Pulmonary artery endothelial cell (primary cell): ENCODE results near the gene NTMT1. TPM values are rescaled to one million over a fixed set of nuclear protein-coding genes. Genes with fewer than 3 reads are reported as not detected.
A peak's percentile ranks its signal among the peaks of the same experiment; 100 is the strongest.
"Not testable (repeated sequence)": the region's sequence is repeated elsewhere in the genome, so short reads cannot be mapped to it uniquely, and the experiment has no call there.

ENCODE experiments used
- DNase-seq: peaks from one replicate; pipeline ENCODE4 v3.0.0-alpha.2; 2011; ENCODE audit warnings: low read depth, low spot score
- total RNA-seq: library from RNA; depleted of rRNA; stranded (reverse); fragments of >200 nt; gene quantifications from 2 replicates; pipeline ENCODE4 v1.2.3, GENCODE V29; 2014

Gene NTMT1
- total RNA-seq, 1 donor from 2014 or later, result 44.7 TPM

- no peak for DNase-seq
Measured at GRCh38 chr9:129635099-129636065, 9.4 kb downstream of the NTMT1 start.

- not testable (repeated sequence) for DNase-seq
Measured at GRCh38 chr9:129636343-129636742, 10.4 kb downstream of the NTMT1 start.

- no peak for DNase-seq
Measured at GRCh38 chr9:129637102-129637501, 11.1 kb downstream of the NTMT1 start.

- no peak for DNase-seq
Measured at GRCh38 chr9:129637673-129638439, 11.9 kb downstream of the NTMT1 start.

GRCh38 chr9:129639034-129639630, 13.2 kb downstream of the NTMT1 start:
- DNase-seq, result no peak

- no peak for DNase-seq
Measured at GRCh38 chr9:129639756-129640085, 13.8 kb downstream of the NTMT1 start.

- DNase-seq, result no peak
Measured at GRCh38 chr9:129640086-129640870, 14.3 kb downstream of the NTMT1 start.

GRCh38 chr9:129640871-129641749, 15.1 kb downstream of the NTMT1 start:
- no peak for DNase-seq

- DNase-seq, result peak; percentile 88
Measured at GRCh38 chr9:129641750-129642585, 16.0 kb downstream of the NTMT1 start, which contains the start of gene ASB6. TSS of gene ASB6 (minus strand) at chr9:129642151. CDS start at chr9:129641999, 152 bp downstream.

GRCh38 chr9:129643706-129644105, 17.7 kb downstream of the NTMT1 start:
- DNase-seq, result no peak

- DNase-seq, result no peak
Measured at GRCh38 chr9:129644365-129644764, 18.4 kb downstream of the NTMT1 start.

- no peak for DNase-seq
Measured at GRCh38 chr9:129644902-129645301, 18.9 kb downstream of the NTMT1 start.

- no peak for DNase-seq
Measured at GRCh38 chr9:129646252-129646651, 20.3 kb downstream of the NTMT1 start.

- DNase-seq, result no peak
Measured at GRCh38 chr9:129646654-129647053, 20.7 kb downstream of the NTMT1 start.

GRCh38 chr9:129647635-129648034, 21.7 kb downstream of the NTMT1 start:
- DNase-seq, result no peak

GRCh38 chr9:129648092-129648763, 22.3 kb downstream of the NTMT1 start:
- no peak for DNase-seq

- DNase-seq, result no peak
Measured at GRCh38 chr9:129648764-129649115, 22.8 kb downstream of the NTMT1 start.

GRCh38 chr9:129649726-129650679, 24.0 kb downstream of the NTMT1 start:
- no peak for DNase-seq
